Fibroblast of skin of back (primary cell): ENCODE data around the gene HOXB4. TPM values are rescaled to one million over a fixed set of nuclear protein-coding genes. Genes with fewer than 3 reads are reported as not detected.

Experiments used
- DNase-seq: peaks from one replicate; pipeline ENCODE4 v3.0.0-alpha.2; 2013
- polyA plus RNA-seq, 2 experiments: library from polyadenylated mRNA; unstranded; fragments of 120-200 nt; gene quantifications; one replicate each; pipeline ENCODE4 v1.2.1, GENCODE V29; 2013; ENCODE audit not compliant: insufficient read length in 2 of 2

The HOXB4 gene
- polyA plus RNA-seq (2013, experiment 1 of 2; ENCODE audit: insufficient read length): 1.8 TPM
- polyA plus RNA-seq (2013, experiment 2 of 2; ENCODE audit: insufficient read length): 2.0 TPM

GRCh38 chr17:48577946-48578615 lies at the start of gene HOXB4:
TSS of gene HOXB4 (minus strand) at chr17:48578350. CDS start at chr17:48578319, 31 bp downstream.
- peak; percentile 74 for DNase-seq

DNA sequence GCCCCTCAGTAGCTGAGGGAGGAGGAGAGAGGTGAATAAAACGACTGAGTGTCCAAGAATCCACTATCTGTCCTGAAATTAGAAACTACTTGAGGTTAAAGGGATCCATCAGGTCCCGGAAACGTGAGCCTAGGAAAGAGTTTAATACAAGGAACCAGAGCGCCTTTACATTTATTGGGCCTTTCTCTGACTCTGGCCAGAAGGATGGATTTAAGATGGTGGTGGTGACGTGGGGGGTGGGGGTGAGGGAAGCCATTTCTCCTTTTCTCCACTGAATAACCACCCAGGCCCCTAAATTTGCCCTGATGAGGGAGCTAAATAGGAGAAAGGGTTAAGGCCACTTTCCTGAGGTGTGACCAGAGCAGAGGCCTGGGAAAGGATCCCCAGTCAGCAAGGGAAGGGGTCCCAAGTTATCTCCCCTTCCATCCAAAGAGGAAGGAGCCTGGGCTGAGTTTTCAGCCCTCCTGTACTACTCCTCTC lies 49.0 kb upstream of the HOXB4 start:
- DNase-seq: no peak

GRCh38 chr17:48626245-48627117 lies 48.3 kb upstream of the HOXB4 start, which contains the start of gene HOXB9:
TSS of gene HOXB9 (minus strand) at chr17:48626358. CDS start at chr17:48626269, 89 bp downstream.
- DNase-seq: peak; percentile 23

- no peak for DNase-seq
Measured at GRCh38 chr17:48625495-48626244, 47.5 kb upstream of the HOXB4 start.

DNA sequence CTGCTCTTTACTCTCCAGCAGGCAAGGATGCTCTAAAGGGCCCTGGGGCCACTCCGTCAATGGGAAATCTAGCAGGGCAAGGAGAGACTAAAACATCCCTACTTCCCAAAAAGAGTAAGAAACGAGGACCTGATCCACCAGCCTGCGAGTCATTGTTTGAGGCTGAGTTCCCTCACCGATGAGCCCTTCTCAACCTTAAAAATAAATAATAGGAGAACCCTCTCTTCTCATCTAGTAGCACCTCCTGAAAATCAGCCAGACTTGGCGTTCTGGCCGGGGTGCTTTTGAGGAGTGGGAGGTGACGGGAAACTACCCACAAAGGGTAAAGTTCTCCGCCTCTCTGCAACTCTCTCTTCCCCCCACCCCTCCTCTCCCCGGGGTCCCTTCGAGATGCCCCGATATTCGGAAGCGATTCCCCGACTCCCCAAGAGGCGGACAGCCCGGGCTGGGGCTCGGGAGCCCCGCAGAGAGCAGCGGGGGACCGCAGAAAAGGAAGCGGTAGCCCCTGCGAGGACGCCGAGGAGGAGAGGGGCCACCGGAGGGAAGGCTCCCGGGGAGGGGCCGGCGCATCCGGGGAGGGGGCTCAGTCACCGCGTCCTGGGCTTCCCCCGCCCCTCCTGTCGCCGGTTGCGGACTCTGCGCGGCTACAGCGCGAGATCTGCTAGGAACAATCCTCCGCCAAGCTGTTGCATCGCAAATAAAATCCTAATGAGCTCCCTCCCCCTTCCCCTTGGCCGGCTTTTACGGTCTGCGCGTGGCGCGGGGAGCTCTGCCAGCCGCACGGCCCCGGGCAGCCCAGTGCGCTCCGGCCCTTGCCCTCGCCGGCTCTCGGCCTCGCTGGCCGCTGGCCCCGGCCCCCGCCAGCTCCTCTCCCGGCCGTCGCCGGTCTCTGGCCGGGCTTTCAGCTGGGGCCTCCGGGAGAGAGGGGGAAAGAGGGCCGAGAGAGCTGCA lies 46.7 kb upstream of the HOXB4 start:
- DNase-seq: no peak

DNA sequence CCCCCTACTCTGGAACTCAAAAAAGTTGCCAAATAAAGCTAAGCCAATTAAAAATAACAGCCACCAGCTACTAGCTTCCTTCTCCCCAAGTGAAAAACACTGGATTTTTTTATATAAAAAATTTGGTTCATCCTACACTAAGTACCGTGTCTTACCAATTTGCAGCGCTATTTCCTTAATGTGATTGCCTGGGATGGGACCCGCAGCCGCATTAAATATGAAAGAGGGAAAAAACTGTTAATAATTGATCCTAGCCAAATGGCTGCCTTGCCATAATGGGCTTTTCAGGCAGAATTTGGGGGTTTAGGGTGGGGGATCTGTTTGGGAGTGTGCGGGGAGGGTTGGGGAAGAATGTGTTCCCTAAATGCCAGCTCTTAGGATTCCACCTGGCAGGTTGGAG lies 46.0 kb upstream of the HOXB4 start:
- DNase-seq: no peak

DNA sequence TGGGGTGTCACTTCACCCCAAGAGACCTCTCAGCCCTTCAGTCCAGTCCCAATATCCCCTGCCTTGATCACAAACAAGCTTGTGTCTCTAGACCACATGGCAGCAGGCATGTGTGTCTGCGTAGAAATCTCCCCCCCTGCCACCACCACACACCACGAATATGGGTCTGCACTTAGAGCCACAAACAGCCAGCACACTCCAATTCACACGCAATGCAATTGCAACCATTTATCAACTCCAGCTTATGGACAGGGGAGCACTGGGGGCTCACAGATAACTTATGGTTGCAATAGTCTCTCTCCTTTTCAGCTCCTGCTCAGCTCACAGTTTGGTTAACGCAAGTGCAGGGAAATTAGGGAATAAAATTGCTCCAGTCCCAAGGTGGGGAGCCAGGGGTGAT lies 45.4 kb upstream of the HOXB4 start:
- no peak for DNase-seq

GRCh38 chr17:48622857-48623256 lies 44.7 kb upstream of the HOXB4 start:
- DNase-seq: no peak

- no peak for DNase-seq
Measured at GRCh38 chr17:48621410-48622392, 43.6 kb upstream of the HOXB4 start.

DNA sequence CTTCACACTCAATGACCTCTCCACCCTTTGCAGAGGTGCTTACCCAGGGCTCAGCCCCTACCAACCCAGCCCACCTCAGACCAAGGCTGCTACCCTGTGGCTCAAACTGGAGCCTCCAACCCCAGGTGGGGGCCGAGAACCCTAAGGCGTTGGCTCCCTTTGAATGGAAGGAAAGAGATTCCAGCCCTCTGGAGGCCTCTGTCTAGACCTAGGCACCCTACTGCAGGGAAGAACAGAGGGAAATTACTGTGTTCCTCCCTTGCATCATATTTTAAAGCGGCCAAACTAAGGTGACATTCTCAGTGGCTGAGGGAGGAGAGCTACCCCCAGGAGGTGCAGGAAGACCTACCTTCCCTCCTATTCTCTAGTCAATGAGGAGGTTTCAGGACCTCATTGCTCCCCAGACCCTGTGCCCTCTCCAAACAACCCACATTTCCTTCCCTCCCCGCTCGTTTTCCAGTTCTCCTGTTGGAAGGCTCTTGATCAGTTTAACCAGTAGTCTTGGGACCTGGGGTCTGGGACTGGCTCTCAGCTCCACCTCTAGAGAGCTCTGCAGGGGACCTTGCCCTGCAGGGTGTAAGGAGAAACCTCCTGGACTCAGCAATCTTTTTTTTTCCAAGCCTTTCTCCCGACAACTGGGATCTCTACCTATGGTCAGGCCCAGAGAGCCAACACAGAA lies 42.5 kb upstream of the HOXB4 start:
- no peak for DNase-seq

DNA sequence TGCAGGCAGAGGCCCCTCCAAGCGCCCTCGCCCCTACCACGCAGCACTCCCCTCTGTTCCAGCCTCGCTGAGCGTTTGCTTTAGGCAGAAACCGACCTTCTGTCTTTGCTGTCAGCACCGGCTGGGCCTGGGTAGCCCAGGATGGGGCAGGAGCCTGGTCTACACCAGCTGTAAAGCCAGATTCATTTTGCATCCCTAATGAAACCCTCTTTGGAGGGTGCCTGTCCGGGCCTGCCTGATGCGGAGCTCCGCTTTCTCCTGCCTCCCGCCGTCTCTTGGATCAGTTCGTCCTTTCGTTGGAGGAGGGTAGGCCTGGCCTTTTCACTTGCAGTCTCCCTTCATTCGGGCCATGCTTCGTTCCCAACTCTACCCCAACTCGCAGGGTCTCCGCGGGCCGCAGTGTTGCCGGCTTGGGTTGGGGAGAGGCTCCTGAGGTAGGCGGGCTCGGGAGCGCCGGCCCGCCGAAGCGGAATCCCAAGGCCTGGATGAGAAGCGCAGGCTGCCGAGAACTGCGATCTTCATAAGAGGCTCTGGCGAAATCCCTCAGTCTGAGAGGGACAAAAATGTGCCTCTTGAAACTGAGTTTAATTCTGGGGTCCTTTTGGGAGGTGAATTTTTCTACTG lies 41.8 kb upstream of the HOXB4 start:
- DNase-seq: no peak

DNA sequence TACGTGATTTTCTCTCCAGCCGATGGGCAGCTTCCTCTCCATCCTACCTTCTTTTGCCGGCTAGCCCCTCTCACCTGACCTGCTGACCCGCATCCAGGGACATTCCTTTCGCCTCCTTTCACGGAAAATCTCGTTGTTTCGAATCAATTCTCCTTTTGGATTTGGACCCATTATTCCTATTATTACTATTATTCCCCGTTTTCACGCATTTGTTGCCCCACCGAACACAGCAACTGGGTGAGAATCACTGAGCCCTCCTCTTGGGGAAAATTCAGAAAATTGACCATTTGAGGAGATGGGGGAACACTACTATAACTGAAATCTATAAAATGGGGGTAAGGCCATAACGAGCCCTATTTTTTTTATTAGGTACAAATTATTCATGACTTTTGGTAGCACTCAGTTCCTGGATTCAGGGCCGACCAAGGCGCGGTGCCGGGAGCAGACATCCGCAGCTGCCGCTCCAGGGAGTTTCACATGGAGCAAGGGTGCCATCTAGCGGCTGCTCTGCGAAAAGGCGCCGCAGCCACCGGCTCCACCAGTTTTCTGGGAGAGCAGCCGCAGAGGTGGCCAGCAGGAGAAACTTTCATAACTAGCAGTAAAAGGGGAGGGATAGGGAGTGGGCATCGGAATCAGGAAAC lies 40.2 kb upstream of the HOXB4 start:
- DNase-seq: peak; percentile 66

DNA sequence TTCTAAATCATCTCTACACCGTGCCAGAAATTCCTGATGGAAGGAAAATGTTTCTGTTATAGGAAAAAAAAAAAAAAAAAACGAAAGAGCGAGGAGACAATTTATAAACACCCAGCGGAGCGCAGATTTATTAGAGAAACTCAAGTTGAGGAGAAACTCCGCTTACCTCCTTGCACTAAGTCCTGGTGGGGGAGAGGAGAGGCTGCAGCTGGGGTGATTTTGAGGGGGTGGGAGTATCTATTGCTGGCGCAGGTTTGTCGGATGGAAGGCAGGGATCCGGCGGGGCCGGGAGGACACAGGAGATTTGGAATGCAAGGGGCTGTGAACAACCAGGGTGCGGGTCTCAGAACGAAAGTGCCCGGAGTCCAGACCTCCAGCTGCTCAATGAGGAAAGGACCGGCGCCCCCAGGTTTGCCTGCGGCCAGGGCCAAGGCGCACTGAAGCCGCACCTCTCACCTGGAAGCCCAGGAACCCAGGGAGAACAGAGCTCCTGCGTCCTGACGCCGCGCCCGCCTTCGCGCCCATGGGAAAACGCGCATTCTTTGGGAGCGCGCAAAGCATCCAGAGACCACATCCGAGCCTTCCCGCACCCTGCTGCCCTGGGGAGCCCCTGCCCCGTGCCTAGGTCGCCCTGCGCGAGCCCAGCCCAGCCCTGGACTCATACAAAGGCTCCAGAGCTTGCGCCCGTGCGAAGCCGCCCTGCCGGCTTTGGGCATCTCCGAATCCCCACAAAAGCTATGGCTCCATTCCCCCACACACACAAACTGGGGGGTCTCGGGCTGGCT lies 39.5 kb upstream of the HOXB4 start:
- DNase-seq: no peak

GRCh38 chr17:48616717-48617470 lies 38.7 kb upstream of the HOXB4 start:
- DNase-seq: no peak

- no peak for DNase-seq
Measured at GRCh38 chr17:48615963-48616716, 38.0 kb upstream of the HOXB4 start.
